Measurements from ENCODE around the gene PARP6. TPM values are rescaled to one million over a fixed set of nuclear protein-coding genes. Genes with fewer than 3 reads are reported as not detected.

The PARP6 gene
- total and polyA plus RNA-seq, 2 experiments from 2014 or later: 29.7 to 36.0 TPM

GRCh38 chr15:72196409-72197040 is 75.8 kb downstream of the PARP6 start:
- Histone ChIP-seq H3K9me3 (ENCODE audit: low read depth) (no peaks in the 10 kb centered on the region), H3K4me2 (ENCODE audit: unreplicated experiment) (no peak overlapping the region), H3K79me2 (ENCODE audit: insufficient read depth) (no peaks in the 10 kb centered on the region), H3K4me3 (no peak overlapping the region), H3K9me2 (ENCODE audit: insufficient read depth) (no peaks in the 10 kb centered on the region), H4K20me1 (ENCODE audit: insufficient read depth) (no peaks in the 10 kb centered on the region; the same call in 1 of the 2 replicates), H3K27ac (no peak overlapping the region), H3K27me3 (replicated peaks; ENCODE audit: insufficient read depth) (no peaks in the 10 kb centered on the region), H2AFZ (no peak overlapping the region; the same call in 1 of the 2 replicates), H3K4me1 (ENCODE audit: insufficient read depth) (no peaks in the 10 kb centered on the region), H3K36me3 (ENCODE audit: low read depth) (peaks cover 30% of the 10 kb centered on the region), H3F3A (ENCODE audit: insufficient read depth) (peaks cover 44% of the 10 kb centered on the region), H3K9ac (no peak overlapping the region)
- no peak for TF ChIP-seq EZH2phosphoT487 (IDR thresholded peaks at IDR 0.05; ENCODE audit: insufficient read depth, low read depth)
- no peak for TF ChIP-seq EZH2 (IDR thresholded peaks at IDR 0.05; ENCODE audit: insufficient read depth, poor library complexity, severe bottlenecking)
- 76 to 80% methylated on average over 13 of the region's 13 CpGs for WGBS, 2 experiments (ENCODE audit: low coverage in 1 of 2, low lambda C conversion rate in 2 of 2, missing lambda C conversion rate in 2 of 2)
- peak; percentile 35 for DNase-seq
- in situ Hi-C loops (cut with MboI): no loop called here

GRCh38 chr15:72195101-72195511 is 77.2 kb downstream of the PARP6 start:
- H4K20me1 ChIP-seq (ENCODE audit: insufficient read depth): no peaks in the 10 kb centered on the region; the same call in 1 of the 2 replicates
- TF ChIP-seq EZH2 (IDR thresholded peaks at IDR 0.05; ENCODE audit: insufficient read depth, poor library complexity, severe bottlenecking) (no peak), EZH2phosphoT487 (IDR thresholded peaks at IDR 0.05; ENCODE audit: insufficient read depth, low read depth) (no peak)
- H3K79me2 ChIP-seq (ENCODE audit: insufficient read depth): no peaks in the 10 kb centered on the region
- H3K9me2 ChIP-seq (ENCODE audit: insufficient read depth): no peaks in the 10 kb centered on the region
- DNase-seq: no peak
- no peak overlapping the region for H3K27ac ChIP-seq
- no peaks in the 10 kb centered on the region for H3K27me3 ChIP-seq (replicated peaks; ENCODE audit: insufficient read depth)
- no peak overlapping the region for H3K4me2 ChIP-seq (ENCODE audit: unreplicated experiment)
- peaks cover 30% of the 10 kb centered on the region for H3F3A ChIP-seq (ENCODE audit: insufficient read depth)
- no peak overlapping the region for H2AFZ ChIP-seq
- no peak overlapping the region for H3K4me3 ChIP-seq
- H3K9me3 ChIP-seq (ENCODE audit: low read depth): no peaks in the 10 kb centered on the region
- H3K36me3 ChIP-seq (ENCODE audit: low read depth): peaks cover 17% of the 10 kb centered on the region
- in situ Hi-C loops (cut with MboI): no loop called here
- H3K9ac ChIP-seq: no peak overlapping the region
- no peaks in the 10 kb centered on the region for H3K4me1 ChIP-seq (ENCODE audit: insufficient read depth)
- 74 to 79% methylated on average over 6 of the region's 6 CpGs for WGBS, 2 experiments (ENCODE audit: low coverage in 1 of 2, low lambda C conversion rate in 2 of 2, missing lambda C conversion rate in 2 of 2)

GRCh38 chr15:72193836-72194396 is 78.4 kb downstream of the PARP6 start:
- 60 to 62% methylated on average over 8 of the region's 8 CpGs for WGBS, 2 experiments (ENCODE audit: low coverage in 1 of 2, low lambda C conversion rate in 2 of 2, missing lambda C conversion rate in 2 of 2)
- no peaks in the 10 kb centered on the region for H3K9me3 ChIP-seq (ENCODE audit: low read depth)
- H3K27me3 ChIP-seq (replicated peaks; ENCODE audit: insufficient read depth): no peaks in the 10 kb centered on the region
- TF ChIP-seq EZH2 (IDR thresholded peaks at IDR 0.05; ENCODE audit: insufficient read depth, poor library complexity, severe bottlenecking) (no peak), EZH2phosphoT487 (IDR thresholded peaks at IDR 0.05; ENCODE audit: insufficient read depth, low read depth) (no peak)
- no peaks in the 10 kb centered on the region for H3K4me1 ChIP-seq (ENCODE audit: insufficient read depth)
- peaks cover 6% of the 10 kb centered on the region; the same call in 1 of the 2 replicates for H3K36me3 ChIP-seq (ENCODE audit: low read depth)
- no peaks in the 10 kb centered on the region for H3K79me2 ChIP-seq (ENCODE audit: insufficient read depth)
- no peak for DNase-seq
- H4K20me1 ChIP-seq (ENCODE audit: insufficient read depth): no peaks in the 10 kb centered on the region; the same call in 1 of the 2 replicates
- no peak overlapping the region for H3K9ac ChIP-seq
- no peaks in the 10 kb centered on the region for H3K9me2 ChIP-seq (ENCODE audit: insufficient read depth)
- peaks cover 19% of the 10 kb centered on the region for H3F3A ChIP-seq (ENCODE audit: insufficient read depth)
- no peak overlapping the region for H3K27ac ChIP-seq
- no peak overlapping the region for H2AFZ ChIP-seq
- in situ Hi-C loops (cut with MboI): no loop called here
- no peak overlapping the region for H3K4me3 ChIP-seq
- no peak overlapping the region for H3K4me2 ChIP-seq (ENCODE audit: unreplicated experiment)

GRCh38 chr15:72192416-72192815 is 79.9 kb downstream of the PARP6 start:
- Histone ChIP-seq H3K9me2 (ENCODE audit: insufficient read depth) (no peaks in the 10 kb centered on the region), H3K4me3 (no peak overlapping the region), H3K27ac (no peak overlapping the region), H3K27me3 (replicated peaks; ENCODE audit: insufficient read depth) (no peaks in the 10 kb centered on the region), H3F3A (ENCODE audit: insufficient read depth) (peaks cover 8% of the 10 kb centered on the region; the same call in 1 of the 2 replicates), H3K9ac (no peak overlapping the region), H3K4me1 (ENCODE audit: insufficient read depth) (no peaks in the 10 kb centered on the region), H2AFZ (no peak overlapping the region), H3K9me3 (ENCODE audit: low read depth) (no peaks in the 10 kb centered on the region), H4K20me1 (ENCODE audit: insufficient read depth) (no peaks in the 10 kb centered on the region), H3K4me2 (ENCODE audit: unreplicated experiment) (no peak overlapping the region), H3K79me2 (ENCODE audit: insufficient read depth) (no peaks in the 10 kb centered on the region), H3K36me3 (ENCODE audit: low read depth) (no peaks in the 10 kb centered on the region)
- WGBS, 2 experiments (ENCODE audit: low coverage in 1 of 2, low lambda C conversion rate in 2 of 2, missing lambda C conversion rate in 2 of 2): 21 to 43% methylated on average over 3 of the region's 3 CpGs
- TF ChIP-seq EZH2phosphoT487 (IDR thresholded peaks at IDR 0.05; ENCODE audit: insufficient read depth, low read depth): no peak
- in situ Hi-C loops (cut with MboI): no loop called here
- DNase-seq: no peak

Other genes starting within 250 kb of the PARP6 start
- 20.4 and 22.6 TPM in 2 replicates for gene MYO9A, start 154.4 kb downstream of the PARP6 start, total RNA-seq (2014; rRNA removed; shearing (Covaris generic))
- gene MYO9A, start 154.4 kb downstream of the PARP6 start, polyA plus RNA-seq (2016; fragmentation: Nextera tagmentation; extraction: Ambion mirVana): 10.6 and 11.2 TPM in 2 replicates
- 2.5 and 2.8 TPM in 2 replicates for gene SENP8, start 154.2 kb downstream of the PARP6 start, total RNA-seq (2014; rRNA removed; shearing (Covaris generic))
- gene SENP8, start 154.2 kb downstream of the PARP6 start, polyA plus RNA-seq (2016; fragmentation: Nextera tagmentation; extraction: Ambion mirVana): 3.8 and 4.0 TPM in 2 replicates
- gene GRAMD2A, start 74.8 kb downstream of the PARP6 start, total RNA-seq (2014; rRNA removed; shearing (Covaris generic)): not detected in 2 replicates
- not detected in 2 replicates for gene GRAMD2A, start 74.8 kb downstream of the PARP6 start, polyA plus RNA-seq (2016; fragmentation: Nextera tagmentation; extraction: Ambion mirVana)
- gene PKM, start 41.4 kb downstream of the PARP6 start, total RNA-seq (2014; rRNA removed; shearing (Covaris generic)): 2,534 and 2,557 TPM in 2 replicates
- gene PKM, start 41.4 kb downstream of the PARP6 start, polyA plus RNA-seq (2016; fragmentation: Nextera tagmentation; extraction: Ambion mirVana): 2,427 and 2,525 TPM in 2 replicates
- 0.22 and 1.0 TPM in 2 replicates for gene CELF6, start 47.6 kb upstream of the PARP6 start, total RNA-seq (2014; rRNA removed; shearing (Covaris generic))
- 0.08 TPM in 1 of 2 replicates, not detected in the other for gene CELF6, start 47.6 kb upstream of the PARP6 start, polyA plus RNA-seq (2016; fragmentation: Nextera tagmentation; extraction: Ambion mirVana)
- gene HEXA, start 103.5 kb upstream of the PARP6 start, total RNA-seq (2014; rRNA removed; shearing (Covaris generic)): 127 and 162 TPM in 2 replicates
- 190 and 195 TPM in 2 replicates for gene HEXA, start 103.5 kb upstream of the PARP6 start, polyA plus RNA-seq (2016; fragmentation: Nextera tagmentation; extraction: Ambion mirVana)
- not detected in 2 replicates for gene TMEM202, start 125.8 kb upstream of the PARP6 start, total RNA-seq (2014; rRNA removed; shearing (Covaris generic))
- gene TMEM202, start 125.8 kb upstream of the PARP6 start, polyA plus RNA-seq (2016; fragmentation: Nextera tagmentation; extraction: Ambion mirVana): not detected in 2 replicates
- 24.5 and 42.1 TPM in 2 replicates for gene ARIH1, start 201.8 kb upstream of the PARP6 start, total RNA-seq (2014; rRNA removed; shearing (Covaris generic))
- gene ARIH1, start 201.8 kb upstream of the PARP6 start, polyA plus RNA-seq (2016; fragmentation: Nextera tagmentation; extraction: Ambion mirVana): 29.5 and 31.1 TPM in 2 replicates